ENCODE results near the gene FNBP1.

FNBP1 gene

DNA sequence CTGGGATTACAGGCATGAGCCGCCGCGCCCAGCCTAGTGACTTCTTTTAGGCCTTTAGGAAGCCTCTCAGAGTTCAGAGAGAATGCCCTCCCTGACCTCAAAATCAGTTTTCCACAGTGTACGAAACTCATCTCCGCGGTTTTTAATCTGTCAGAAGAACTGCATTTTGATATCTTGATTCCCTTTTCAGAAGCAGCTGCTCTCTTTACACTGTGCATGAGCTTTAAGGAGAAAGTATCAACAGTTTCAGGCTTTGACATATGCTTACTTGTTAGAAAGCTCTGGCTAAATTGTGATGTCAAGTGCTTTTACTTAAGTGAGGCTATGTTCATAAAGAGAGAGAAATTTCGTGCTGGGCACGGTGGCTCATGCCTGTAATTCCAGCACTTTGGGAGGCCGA, 133.1 kb downstream of the FNBP1 start:
- no peak overlapping the region for H3K27ac ChIP-seq (ENCODE audit: low read depth, low read length)
- H4K20me1 ChIP-seq (ENCODE audit: control insufficient read depth, insufficient read depth, low read depth, low read length): no peaks in the 10 kb centered on the region
- H3K9me3 ChIP-seq (ENCODE audit: control insufficient read depth, insufficient read depth, low read length): no peaks in the 10 kb centered on the region
- no peak overlapping the region for H3K4me3 ChIP-seq (ENCODE audit: low read length)
- H3F3A ChIP-seq (ENCODE audit: control insufficient read depth, insufficient read depth): no peaks in the 10 kb centered on the region
- H3K36me3 ChIP-seq (ENCODE audit: control insufficient read depth, low read length): peaks cover 45% of the 10 kb centered on the region
- TF ChIP-seq EZH2phosphoT487 (IDR thresholded peaks at IDR 0.05; ENCODE audit: borderline replicate concordance, low read length) (no peak), CTCF (IDR thresholded peaks at IDR 0.05; ENCODE audit: low read depth, low read length, poor library complexity, severe bottlenecking) (no peak)
- H3K79me2 ChIP-seq (ENCODE audit: control insufficient read depth, low read length): no peaks in the 10 kb centered on the region
- H3K4me2 ChIP-seq (ENCODE audit: low read length): no peak overlapping the region
- no peaks in the 10 kb centered on the region for H3K27me3 ChIP-seq (ENCODE audit: control insufficient read depth, low read length)
- no peaks in the 10 kb centered on the region for H3K9me2 ChIP-seq (replicated peaks; ENCODE audit: control insufficient read depth, low read length)
- no peaks in the 10 kb centered on the region for H3K4me1 ChIP-seq (ENCODE audit: control insufficient read depth, low read length)

- no peak for TF ChIP-seq CTCF (IDR thresholded peaks at IDR 0.05; ENCODE audit: low read depth, low read length, poor library complexity, severe bottlenecking)
- no peak for TF ChIP-seq EZH2phosphoT487 (IDR thresholded peaks at IDR 0.05; ENCODE audit: borderline replicate concordance, low read length)
- Histone ChIP-seq H3K79me2 (ENCODE audit: control insufficient read depth, low read length) (no peaks in the 10 kb centered on the region), H3K27ac (ENCODE audit: low read depth, low read length) (no peak overlapping the region), H3K4me2 (ENCODE audit: low read length) (no peak overlapping the region), H3K9me2 (replicated peaks; ENCODE audit: control insufficient read depth, low read length) (no peaks in the 10 kb centered on the region), H3K4me1 (ENCODE audit: control insufficient read depth, low read length) (no peaks in the 10 kb centered on the region), H3K4me3 (ENCODE audit: low read length) (no peak overlapping the region), H3K9me3 (ENCODE audit: control insufficient read depth, insufficient read depth, low read length) (no peaks in the 10 kb centered on the region), H4K20me1 (ENCODE audit: control insufficient read depth, insufficient read depth, low read depth, low read length) (no peaks in the 10 kb centered on the region), H3K36me3 (ENCODE audit: control insufficient read depth, low read length) (peaks cover 48% of the 10 kb centered on the region), H3K27me3 (ENCODE audit: control insufficient read depth, low read length) (no peaks in the 10 kb centered on the region), H3F3A (ENCODE audit: control insufficient read depth, insufficient read depth) (no peaks in the 10 kb centered on the region)
Observed at GRCh38 chr9:129908906-129909305, 134.1 kb downstream of the FNBP1 start.

GRCh38 chr9:129907201-129907600, 135.8 kb downstream of the FNBP1 start:
- H3K27ac ChIP-seq (ENCODE audit: low read depth, low read length): no peak overlapping the region
- no peak for TF ChIP-seq EZH2phosphoT487 (IDR thresholded peaks at IDR 0.05; ENCODE audit: borderline replicate concordance, low read length)
- TF ChIP-seq CTCF (IDR thresholded peaks at IDR 0.05; ENCODE audit: low read depth, low read length, poor library complexity, severe bottlenecking): no peak
- peaks cover 58% of the 10 kb centered on the region for H3K36me3 ChIP-seq (ENCODE audit: control insufficient read depth, low read length)
- no peaks in the 10 kb centered on the region for H3K9me3 ChIP-seq (ENCODE audit: control insufficient read depth, insufficient read depth, low read length)
- no peaks in the 10 kb centered on the region for H3K27me3 ChIP-seq (ENCODE audit: control insufficient read depth, low read length)
- H4K20me1 ChIP-seq (ENCODE audit: control insufficient read depth, insufficient read depth, low read depth, low read length): no peaks in the 10 kb centered on the region
- H3K4me1 ChIP-seq (ENCODE audit: control insufficient read depth, low read length): no peaks in the 10 kb centered on the region
- H3K9me2 ChIP-seq (replicated peaks; ENCODE audit: control insufficient read depth, low read length): no peaks in the 10 kb centered on the region
- H3F3A ChIP-seq (ENCODE audit: control insufficient read depth, insufficient read depth): no peaks in the 10 kb centered on the region
- no peak overlapping the region for H3K4me3 ChIP-seq (ENCODE audit: low read length)
- H3K79me2 ChIP-seq (ENCODE audit: control insufficient read depth, low read length): no peaks in the 10 kb centered on the region
- H3K4me2 ChIP-seq (ENCODE audit: low read length): no peak overlapping the region

DNA sequence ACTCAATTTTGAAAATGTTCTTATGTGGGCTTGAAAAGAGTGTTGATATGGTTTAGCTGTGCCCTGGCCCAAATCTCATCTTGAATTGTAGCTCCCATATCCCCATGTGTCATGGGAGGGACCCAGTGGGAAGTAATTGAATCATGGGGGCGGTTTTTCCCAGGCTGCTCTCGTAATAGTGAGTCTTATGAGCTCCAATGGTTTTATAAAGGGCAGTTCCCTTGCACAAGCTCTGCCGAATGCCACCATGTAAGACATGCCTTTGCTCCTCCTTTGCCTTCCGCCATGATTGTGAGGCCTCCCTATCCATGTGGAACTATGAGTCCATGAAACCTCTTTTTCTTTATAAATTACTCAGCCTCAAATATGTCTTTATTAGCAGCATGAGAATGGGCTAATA, 136.7 kb downstream of the FNBP1 start:
- no peak overlapping the region for H3K27ac ChIP-seq (ENCODE audit: low read depth, low read length)
- H3K27me3 ChIP-seq (ENCODE audit: control insufficient read depth, low read length): no peaks in the 10 kb centered on the region
- H3F3A ChIP-seq (ENCODE audit: control insufficient read depth, insufficient read depth): no peaks in the 10 kb centered on the region
- TF ChIP-seq EZH2phosphoT487 (IDR thresholded peaks at IDR 0.05; ENCODE audit: borderline replicate concordance, low read length): no peak
- TF ChIP-seq CTCF (IDR thresholded peaks at IDR 0.05; ENCODE audit: low read depth, low read length, poor library complexity, severe bottlenecking): no peak
- H3K4me1 ChIP-seq (ENCODE audit: control insufficient read depth, low read length): no peaks in the 10 kb centered on the region
- H3K9me2 ChIP-seq (replicated peaks; ENCODE audit: control insufficient read depth, low read length): no peaks in the 10 kb centered on the region
- peaks cover 61% of the 10 kb centered on the region for H3K36me3 ChIP-seq (ENCODE audit: control insufficient read depth, low read length)
- no peak overlapping the region for H3K4me2 ChIP-seq (ENCODE audit: low read length)
- no peak overlapping the region for H3K4me3 ChIP-seq (ENCODE audit: low read length)
- no peaks in the 10 kb centered on the region for H3K79me2 ChIP-seq (ENCODE audit: control insufficient read depth, low read length)
- H3K9me3 ChIP-seq (ENCODE audit: control insufficient read depth, insufficient read depth, low read length): no peaks in the 10 kb centered on the region
- no peaks in the 10 kb centered on the region for H4K20me1 ChIP-seq (ENCODE audit: control insufficient read depth, insufficient read depth, low read depth, low read length)

Measured in DOHH2 (cell line).